GM18508 (cell line): ENCODE results near the gene LRP1.

Experiments
- ATAC-seq: cut with Tn5 transposase; IDR thresholded peaks from one replicate; pipeline ENCODE4 v1.9.1; 2021; ENCODE audit warnings: moderate number of reproducible peaks; ENCODE audit not compliant: insufficient read depth, unreplicated experiment

Gene LRP1

DNA sequence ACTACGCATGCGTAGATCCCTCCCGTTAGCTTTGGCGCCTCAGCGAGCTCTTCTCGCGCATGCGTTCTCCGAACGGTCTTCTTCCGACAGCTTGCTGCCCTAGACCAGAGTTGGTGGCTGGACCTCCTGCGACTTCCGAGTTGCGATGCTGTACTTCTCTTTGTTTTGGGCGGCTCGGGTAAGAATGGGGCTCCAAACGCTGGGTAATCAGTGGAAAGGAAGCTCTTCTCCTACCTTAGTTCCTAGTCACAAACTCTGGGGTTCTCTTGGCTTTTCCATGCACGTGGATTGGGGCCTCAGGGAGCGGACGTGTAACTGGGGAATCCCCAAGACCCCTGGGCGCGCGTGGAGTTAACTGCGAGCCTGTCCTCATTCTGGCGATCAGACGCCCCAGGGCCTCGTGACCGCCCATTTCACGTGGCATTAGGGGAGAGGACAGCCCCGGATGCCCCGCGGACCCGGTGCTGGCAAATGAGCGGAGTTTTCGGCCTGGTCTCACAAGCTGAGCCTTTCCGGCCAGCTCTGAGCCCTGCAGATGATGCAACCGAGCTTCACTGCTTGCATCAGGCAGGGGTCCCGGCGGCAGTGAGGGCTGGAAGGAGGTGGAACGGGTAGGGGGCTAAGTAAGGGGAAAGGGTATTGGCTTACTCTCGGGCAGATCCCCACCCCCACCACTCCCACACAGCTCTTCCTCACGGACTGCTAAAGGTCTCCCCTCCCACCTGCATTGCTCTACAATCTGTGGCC is 101.5 kb downstream of the LRP1 start, which contains the start of gene SHMT2:
Gene SHMT2, plus strand, starts transcription at position 78 of the 747 bp plus-strand sequence. Its CDS starts 68 bp downstream, at position 146.
- no peak for ATAC-seq

DNA sequence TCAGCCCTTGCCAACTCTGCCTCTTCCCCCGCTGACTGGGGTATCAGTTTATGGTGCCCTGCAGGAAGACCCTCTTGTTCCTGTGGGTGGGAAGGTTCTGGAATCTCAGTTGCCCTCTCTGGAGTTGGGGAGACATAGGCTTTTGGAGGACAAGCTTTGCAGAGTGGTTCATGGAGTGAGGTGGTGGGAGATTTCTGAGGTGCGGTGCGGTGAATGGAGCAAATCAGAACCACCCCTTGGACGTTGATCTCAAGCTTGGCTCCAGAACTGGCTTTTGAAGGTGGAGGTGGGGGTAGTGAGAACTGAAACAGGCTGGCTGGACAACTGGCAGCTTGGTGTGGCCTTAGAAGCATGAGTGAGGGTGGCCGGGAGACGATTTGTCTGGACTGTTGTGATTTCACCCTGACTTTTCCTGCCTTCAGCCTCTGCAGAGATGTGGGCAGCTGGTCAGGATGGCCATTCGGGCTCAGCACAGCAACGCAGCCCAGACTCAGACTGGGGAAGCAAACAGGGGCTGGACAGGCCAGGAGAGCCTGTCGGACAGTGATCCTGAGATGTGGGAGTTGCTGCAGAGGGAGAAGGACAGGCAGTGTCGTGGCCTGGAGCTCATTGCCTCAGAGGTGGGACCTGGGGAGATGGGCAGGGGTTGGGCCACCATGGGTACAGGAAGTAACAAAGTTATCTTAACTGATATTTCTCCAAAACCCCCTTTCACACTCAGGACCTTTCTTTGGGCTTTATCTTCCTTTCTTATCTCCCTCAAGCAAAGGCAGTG is 102.3 kb downstream of the LRP1 start:
- ATAC-seq = no peak

DNA sequence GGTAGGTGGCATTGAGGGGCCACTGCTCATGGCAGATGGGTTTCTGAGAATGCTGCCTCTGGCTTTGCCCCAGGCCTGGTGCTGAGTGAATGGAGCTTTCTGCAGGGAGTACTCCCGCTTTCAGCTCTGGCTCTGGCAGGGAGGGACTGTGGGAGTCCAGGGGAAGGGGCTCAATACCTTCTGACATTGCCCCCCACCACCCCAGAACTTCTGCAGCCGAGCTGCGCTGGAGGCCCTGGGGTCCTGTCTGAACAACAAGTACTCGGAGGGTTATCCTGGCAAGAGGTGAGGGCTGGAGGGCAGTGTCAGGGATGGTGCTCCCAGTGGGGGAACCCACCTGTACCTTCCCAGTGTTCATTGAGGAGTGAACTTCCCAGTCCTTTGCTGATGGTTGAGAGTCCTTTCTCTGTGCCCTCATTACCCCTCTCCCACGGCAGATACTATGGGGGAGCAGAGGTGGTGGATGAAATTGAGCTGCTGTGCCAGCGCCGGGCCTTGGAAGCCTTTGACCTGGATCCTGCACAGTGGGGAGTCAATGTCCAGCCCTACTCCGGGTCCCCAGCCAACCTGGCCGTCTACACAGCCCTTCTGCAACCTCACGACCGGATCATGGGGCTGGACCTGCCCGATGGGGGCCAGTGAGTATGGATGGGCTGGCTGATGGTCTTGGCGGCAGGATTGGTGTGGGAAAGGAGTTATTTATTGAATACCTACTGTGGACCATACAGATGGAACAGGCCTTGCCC is 103.2 kb downstream of the LRP1 start:
- no peak for ATAC-seq

DNA sequence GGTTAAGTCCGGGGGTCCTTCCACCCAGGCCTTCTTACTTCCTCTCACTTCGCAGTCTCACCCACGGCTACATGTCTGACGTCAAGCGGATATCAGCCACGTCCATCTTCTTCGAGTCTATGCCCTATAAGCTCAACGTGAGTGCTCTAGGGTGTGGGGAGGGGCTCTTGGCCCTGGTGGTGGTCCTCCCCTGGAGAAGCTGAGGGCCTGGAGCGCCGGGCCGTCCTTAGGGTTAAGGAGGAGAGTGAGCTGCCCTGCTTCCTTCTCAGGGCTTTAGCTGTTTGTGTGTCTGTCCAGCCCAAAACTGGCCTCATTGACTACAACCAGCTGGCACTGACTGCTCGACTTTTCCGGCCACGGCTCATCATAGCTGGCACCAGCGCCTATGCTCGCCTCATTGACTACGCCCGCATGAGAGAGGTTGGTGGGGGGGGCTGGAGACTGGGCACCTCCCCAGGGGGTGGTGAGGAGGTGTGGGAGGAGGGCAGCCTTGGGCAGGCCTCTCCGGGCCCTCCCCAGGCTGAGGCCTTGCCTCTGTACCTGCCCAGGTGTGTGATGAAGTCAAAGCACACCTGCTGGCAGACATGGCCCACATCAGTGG is 104.0 kb downstream of the LRP1 start:
- ATAC-seq = no peak

DNA sequence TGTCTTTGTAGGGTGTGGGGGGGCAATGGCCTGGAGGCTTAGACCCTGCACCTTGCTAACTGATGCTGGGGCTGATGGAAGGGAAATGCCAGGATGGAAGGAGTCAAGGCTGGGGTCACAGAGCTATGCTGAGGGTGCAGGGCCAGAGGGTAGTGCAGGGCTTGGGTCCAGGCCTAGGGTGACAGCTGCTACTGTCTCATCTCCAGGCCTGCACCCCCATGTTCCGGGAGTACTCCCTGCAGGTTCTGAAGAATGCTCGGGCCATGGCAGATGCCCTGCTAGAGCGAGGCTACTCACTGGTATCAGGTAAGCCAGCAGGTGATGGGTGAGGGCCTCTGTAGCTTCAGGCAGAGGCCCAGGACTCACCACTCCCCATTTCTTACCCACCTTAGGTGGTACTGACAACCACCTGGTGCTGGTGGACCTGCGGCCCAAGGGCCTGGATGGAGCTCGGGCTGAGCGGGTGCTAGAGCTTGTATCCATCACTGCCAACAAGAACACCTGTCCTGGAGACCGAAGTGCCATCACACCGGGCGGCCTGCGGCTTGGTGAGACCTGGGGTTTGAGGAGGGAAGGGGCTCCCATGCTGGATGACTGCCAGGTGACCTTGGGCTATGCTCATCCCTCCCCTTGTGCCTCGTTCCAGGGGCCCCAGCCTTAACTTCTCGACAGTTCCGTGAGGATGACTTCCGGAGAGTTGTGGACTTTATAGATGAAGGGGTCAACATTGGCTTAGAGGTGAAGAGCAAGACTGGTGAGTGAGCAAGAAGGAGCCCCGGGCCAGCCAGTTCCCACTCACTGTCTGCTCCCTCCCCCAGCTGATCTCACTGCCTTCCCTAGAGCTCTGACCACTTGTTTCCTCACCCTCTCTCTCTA is 105.3 kb downstream of the LRP1 start:
- ATAC-seq = no peak

DNA sequence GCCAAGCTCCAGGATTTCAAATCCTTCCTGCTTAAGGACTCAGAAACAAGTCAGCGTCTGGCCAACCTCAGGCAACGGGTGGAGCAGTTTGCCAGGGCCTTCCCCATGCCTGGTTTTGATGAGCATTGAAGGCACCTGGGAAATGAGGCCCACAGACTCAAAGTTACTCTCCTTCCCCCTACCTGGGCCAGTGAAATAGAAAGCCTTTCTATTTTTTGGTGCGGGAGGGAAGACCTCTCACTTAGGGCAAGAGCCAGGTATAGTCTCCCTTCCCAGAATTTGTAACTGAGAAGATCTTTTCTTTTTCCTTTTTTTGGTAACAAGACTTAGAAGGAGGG is 105.9 kb downstream of the LRP1 start:
- no peak for ATAC-seq

DNA sequence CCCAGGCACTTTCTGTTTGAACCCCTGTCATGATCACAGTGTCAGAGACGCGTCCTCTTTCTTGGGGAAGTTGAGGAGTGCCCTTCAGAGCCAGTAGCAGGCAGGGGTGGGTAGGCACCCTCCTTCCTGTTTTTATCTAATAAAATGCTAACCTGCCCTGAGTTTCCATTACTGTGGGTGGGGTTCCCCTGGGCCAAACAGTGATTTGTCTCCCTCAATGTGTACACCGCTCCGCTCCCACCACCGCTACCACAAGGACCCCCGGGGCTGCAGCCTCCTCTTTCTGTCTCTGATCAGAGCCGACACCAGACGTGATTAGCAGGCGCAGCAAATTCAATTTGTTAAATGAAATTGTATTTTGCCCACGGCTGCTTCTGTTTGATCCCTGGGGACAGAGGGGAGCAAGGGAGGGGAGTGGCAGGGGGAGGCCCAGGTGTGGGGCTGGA is 106.3 kb downstream of the LRP1 start:
- ATAC-seq = no peak

DNA sequence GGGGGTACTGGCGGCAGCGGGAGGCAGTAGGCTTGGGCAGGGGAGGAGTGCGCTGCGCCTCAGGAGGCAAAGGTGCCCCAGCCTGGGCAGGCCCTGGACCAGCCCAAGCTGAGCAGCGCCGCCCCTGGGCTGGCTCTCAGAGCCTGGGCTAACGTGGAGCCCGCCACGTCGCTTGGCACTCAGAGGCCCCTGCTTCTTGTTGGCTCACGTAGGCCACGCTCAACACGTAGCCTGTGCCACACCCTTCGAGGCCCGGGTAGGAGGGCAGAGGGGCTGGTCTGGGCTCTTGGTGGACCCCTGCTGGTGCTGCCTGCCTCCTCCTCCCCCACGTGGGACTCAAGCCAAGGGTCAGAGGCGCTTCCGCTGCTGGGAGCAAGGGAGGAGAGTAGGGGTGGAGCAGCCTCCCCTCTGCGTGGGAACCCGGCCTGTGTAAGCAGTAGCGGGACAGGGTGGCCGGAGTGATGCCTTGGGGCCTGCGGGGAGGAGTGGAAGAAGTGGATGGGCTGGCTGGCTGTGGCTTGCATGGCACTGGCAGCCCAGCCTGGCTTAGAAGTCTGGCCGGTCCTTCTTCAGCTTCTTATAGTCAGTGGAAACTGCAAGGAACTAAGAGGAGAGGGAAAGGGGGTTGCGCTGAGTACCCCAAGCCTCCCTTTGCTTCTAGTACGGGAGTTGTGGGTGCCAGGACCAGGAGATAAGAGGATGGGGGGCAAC is 106.9 kb downstream of the LRP1 start:
- ATAC-seq = no peak

DNA sequence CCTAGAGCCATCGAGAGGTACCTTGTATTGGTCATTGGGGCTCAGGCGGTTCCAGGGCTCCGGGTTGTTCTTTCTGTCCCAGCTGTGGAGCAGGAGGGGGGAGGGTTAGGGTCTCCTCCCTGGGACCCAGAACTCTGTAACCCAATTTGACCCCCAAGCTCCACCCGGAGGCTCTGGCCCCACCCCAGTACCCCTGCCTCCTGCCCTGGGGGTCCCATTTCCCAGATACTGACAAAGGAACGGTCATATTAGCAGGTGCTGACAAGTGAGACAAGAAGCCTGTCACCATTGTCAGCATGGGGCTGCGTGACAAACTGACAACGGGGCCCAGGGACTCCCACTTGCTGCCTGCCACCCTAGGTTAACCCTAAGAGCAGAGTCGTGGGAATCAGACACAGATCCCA is 107.4 kb downstream of the LRP1 start:
- no peak for ATAC-seq

DNA sequence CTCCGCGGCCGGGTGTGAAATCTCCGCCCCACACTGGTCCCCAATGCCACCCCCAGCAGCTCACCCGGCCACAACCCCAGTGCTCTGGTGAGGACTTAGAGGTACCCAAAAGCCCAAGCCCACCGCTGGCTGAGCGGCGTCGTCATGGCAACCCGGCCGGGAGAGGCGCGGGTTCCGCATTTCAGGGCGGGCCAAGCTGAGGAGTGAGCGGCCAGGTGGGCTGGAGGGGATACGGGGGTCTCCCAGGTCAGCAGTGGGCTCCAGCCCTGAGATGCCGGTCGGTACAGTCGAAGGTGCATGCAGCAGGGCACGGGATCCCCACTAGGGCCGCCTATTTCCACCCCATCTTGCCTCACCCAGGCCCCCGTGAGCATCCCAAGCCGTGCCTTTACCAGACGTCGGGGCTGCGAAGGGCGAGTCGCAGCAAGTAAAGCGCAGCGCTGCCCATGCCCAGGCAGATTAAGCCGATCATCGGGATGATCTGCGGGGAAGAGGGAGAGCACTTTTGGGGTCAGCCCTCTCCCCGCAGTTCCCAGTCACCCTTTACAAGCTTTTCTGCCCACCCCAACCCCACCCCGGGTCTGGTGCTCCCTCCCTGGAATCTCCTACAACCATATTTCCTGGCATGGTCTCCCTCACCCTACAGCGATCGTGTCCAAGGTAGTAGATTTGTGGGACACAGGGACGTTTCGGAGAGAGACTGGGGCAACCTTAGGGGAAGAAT is 108.1 kb downstream of the LRP1 start:
- ATAC-seq = no peak

DNA sequence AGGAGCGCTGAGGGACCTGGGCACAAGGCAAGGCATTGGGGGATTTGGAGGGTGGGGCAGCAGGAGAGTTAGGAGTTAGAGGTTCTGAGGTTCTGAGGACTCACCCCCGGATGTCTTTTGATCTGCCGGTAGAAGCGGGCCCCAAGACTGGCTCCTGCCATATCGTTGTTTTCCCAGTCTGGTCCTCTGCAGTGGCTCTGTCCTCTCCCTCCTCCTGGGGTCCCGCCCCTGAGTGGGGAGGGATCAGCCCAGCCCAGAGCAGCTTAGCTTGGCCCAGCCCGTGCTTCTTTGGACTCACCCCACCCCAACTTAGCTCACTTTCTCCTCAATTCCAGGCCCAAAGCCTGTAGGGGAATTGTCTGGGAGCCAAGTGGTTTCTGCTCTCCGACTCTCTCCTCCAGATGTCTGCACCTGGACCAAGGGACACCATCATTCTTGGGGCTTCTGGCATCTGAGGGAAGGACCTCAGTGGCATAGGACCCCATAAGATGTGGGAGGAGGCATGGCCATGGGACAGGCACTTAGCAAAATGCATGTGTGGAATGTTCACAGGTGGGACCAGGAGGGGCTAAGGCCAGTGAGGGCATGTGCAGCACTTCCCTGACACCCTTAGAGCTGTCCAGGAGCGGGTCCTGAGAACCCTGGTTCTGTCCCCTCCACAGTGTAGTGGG is 108.8 kb downstream of the LRP1 start:
- ATAC-seq = no peak

DNA sequence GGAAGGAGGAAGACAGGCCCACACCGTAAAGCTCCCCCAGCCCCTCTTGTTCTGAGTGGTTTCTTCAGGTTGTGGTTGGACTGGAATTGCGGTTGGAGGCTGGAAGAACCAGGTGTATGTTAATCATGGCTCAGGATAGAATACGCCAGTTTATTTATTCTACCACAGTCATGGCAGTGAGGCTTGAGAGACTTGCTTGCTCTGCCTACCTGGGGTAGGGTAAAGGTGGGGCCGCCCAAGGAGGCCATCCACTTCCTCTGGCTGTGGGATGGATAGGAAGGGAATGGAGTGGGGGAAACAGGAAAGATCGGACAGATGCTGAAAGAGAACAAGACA is 109.3 kb downstream of the LRP1 start:
- no peak for ATAC-seq

DNA sequence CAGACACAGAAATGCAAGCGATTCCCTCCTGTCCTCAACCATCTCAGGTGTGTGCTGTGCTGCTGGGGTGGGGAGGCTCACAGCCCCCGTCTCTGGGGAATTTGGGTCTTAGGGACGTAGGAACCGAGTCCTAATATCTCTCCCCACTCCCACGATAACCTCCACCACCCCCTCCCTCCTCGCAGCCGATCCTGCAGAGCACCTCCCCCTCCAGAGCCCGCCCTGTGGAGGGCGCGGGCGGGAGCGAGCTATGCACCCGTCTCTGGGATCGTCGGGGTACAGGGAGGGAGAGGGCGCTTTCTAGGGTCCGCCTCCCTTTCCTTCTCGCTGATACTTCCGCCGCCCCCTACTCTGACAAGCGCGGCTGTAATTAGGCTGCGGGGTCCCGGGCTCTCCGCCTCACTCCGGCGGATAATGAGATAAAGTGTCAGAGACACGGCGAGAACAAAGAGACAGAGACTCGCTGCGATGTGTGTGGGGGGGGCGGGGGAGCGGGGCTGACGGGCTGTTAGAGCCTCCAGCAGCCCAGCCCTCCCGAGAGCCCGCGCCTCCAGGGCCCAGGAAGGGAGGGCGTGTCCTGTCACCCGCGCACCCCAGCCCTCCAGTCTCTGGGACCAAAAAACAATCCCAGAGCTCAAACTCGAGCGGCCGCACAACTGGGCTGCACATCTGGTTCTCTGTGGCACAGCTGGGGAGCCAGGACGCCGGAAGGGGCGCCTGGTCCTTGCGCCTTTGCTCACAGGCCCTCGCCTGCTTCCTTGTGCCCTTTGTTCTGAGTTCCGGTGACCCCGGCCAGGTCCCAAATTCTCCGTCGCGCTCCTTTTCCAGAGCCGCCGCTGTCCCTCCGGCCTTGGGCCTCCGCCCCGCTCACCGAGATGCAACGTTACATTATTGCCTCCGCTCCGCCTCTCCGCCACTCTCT is 109.9 kb downstream of the LRP1 start:
- ATAC-seq = no peak

DNA sequence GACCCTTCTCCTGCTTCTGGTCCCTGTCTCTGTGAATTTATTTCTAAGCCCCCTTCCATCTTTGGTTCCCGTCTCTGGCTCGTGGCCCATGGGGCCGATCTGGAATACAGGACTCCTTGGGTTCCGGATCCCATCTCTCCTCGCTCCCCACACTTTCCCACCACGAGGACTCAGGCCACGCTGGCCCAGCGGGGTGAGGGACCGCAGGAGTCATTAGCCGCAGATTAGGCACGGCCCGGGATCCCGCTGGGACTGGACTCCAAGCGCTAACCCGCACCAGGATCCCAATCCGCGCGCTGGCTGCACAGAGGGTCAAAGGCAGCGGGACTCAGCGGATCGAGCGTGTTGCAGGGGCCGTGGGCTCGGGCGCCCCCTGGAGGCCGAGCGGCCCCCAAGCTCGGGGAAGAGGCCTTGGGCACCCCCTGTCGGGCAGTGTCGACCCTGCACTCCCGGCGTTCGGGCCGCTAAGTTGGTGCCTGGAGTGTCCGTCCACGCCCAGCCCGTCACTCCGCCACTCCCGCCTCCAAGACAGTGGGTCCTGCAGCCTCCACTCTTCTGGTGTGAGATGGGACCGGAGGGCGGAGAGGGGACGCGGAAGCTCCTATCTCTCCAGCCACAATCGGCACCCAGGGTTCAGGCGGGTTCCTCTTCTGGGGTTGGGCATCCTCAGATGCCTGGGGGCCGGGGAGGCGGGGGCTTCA is 110.7 kb downstream of the LRP1 start:
- ATAC-seq = peak; percentile 40

DNA sequence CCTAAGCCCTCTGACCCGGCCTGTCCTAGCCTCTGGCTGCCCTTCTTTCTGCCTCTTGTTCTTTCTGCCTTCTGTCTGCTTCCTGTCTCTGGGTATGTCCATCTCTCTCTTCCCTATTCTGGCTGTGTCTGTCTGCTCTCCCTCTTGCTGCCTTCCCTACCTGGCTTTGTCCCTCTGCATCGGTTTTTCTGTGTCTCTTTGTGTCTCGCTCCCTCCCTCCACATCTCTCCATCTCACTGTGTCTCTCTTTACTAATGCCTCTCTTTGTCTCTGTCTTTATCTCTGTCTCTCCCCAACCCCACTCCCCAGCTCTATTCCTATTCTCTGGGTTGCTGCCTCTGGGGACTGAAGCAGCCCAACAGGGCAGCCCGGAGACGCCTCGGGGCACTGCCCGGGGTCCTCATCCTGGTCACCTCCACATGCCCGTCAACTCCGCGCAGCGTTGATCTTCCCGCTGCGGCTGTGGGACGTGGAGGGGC is 111.3 kb downstream of the LRP1 start:
- no peak for ATAC-seq
